ENCODE measurements around the gene BCKDHA.

DNA sequence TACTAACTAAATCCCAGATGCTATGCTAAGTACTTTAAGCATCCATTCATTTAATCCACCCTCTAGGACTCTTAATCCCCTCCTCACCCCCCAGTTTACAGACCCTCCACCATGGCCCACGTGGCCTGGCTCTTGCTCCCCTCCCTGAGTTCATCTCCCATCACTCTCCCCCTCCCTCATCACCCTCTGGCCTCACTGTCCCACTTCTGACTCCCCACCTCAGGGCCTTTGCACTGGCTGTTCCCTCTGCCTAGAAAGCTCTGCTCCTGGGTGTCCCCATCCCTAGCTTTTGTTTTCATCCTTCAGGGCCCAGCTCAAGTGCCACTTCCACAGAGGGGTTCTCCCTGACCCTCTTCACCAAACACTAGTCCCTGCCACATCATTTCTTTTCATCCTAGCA is 37.9 kb upstream of the BCKDHA start:
- TF ChIP-seq CTCF (IDR thresholded peaks at IDR 0.05) (no peak), POLR2AphosphoS5 (IDR thresholded peaks at IDR 0.05) (no peak), POLR2A (IDR thresholded peaks at IDR 0.05) (no peak)
